ENCODE results near the gene VWA5B1. TPM values are rescaled to one million over a fixed set of nuclear protein-coding genes. Genes with fewer than 3 reads are reported as not detected.
"Not testable (repeated sequence)": the region's sequence is repeated elsewhere in the genome, so short reads cannot be mapped to it uniquely, and the experiment has no call there.

The VWA5B1 gene
- polyA plus RNA-seq, 1 donor (not counting 4 experiments of a cell fraction or from before 2014, with no cell fraction given) = not detected

GRCh38 chr1:20271498-20272400 is 18.9 kb upstream of the VWA5B1 start:
- no peak for TF ChIP-seq EZH2 (IDR thresholded peaks at IDR 0.05; ENCODE audit: low read length)
- TF ChIP-seq CTCF (optimal IDR thresholded peaks at IDR 0.05 in 1 of 3, IDR thresholded peaks at IDR 0.05 in 1 of 3, conservative IDR thresholded peaks at IDR 0.05 in 1 of 3; ENCODE audit: extremely low read depth in 1 of 3, insufficient read depth in 2 of 3, low read length in 3 of 3) = peak; percentile 18 to 38 (median 26)
- Histone ChIP-seq H3K4me1 (ENCODE audit: control insufficient read depth, extremely low read depth, insufficient read depth, low read length) (no peaks in the 10 kb centered on the region), H3K36me3 (ENCODE audit: control insufficient read depth in 2 of 2, extremely low read depth in 1 of 2, insufficient read depth in 2 of 2, low read length in 2 of 2) (no peaks in the 10 kb centered on the region), H3K9me3 (ENCODE audit: control insufficient read depth, low read depth, low read length) (no peaks in the 10 kb centered on the region), H3K27me3 (ENCODE audit: control insufficient read depth, extremely low read depth, insufficient read depth, low read length) (peaks cover 3% of the 10 kb centered on the region), H3K4me2 (ENCODE audit: control insufficient read depth, extremely low read depth, insufficient read depth, low read depth, low read length) (no peak overlapping the region), H3K27ac (ENCODE audit: control insufficient read depth, insufficient read depth, low read length) (no peak overlapping the region), H3K4me3 (ENCODE audit: control insufficient read depth in 2 of 3, extremely low read depth in 1 of 3, insufficient read depth in 2 of 3, low read depth in 1 of 3, low read length in 3 of 3) (no peak overlapping the region), H3K9me1 (ENCODE audit: control insufficient read depth, extremely low read depth, insufficient read depth, low read length) (no peaks in the 10 kb centered on the region), H4K20me1 (ENCODE audit: control insufficient read depth, extremely low read depth, insufficient read depth, low read length) (no peaks in the 10 kb centered on the region), H2AFZ (ENCODE audit: control insufficient read depth, low read length) (no peak overlapping the region), H3K9ac (ENCODE audit: control insufficient read depth, extremely low read depth, insufficient read depth, low read length) (no peak overlapping the region), H3K79me2 (ENCODE audit: control insufficient read depth, insufficient read depth, low read length) (no peaks in the 10 kb centered on the region)
- DNase-seq (ENCODE audit: low read depth, low spot score) (no peak), FAIRE-seq (no peak)
- dilution Hi-C loops (cut with MboI; ENCODE audit: extremely low pct_ligation_motif_present, low sequenced_read_pairs) = no loop called here

GRCh38 chr1:20273716-20274115 is 17.0 kb upstream of the VWA5B1 start:
- H3K27me3 ChIP-seq (ENCODE audit: control insufficient read depth, extremely low read depth, insufficient read depth, low read length); H3K4me3 ChIP-seq (ENCODE audit: control insufficient read depth in 2 of 3, extremely low read depth in 1 of 3, insufficient read depth in 2 of 3, low read depth in 1 of 3, low read length in 3 of 3); dilution Hi-C loops (cut with MboI; ENCODE audit: extremely low pct_ligation_motif_present, low sequenced_read_pairs); H3K4me2 ChIP-seq (ENCODE audit: control insufficient read depth, extremely low read depth, insufficient read depth, low read depth, low read length); H3K36me3 ChIP-seq (ENCODE audit: control insufficient read depth in 2 of 2, extremely low read depth in 1 of 2, insufficient read depth in 2 of 2, low read length in 2 of 2); H3K9ac ChIP-seq (ENCODE audit: control insufficient read depth, extremely low read depth, insufficient read depth, low read length); H2AFZ ChIP-seq (ENCODE audit: control insufficient read depth, low read length); DNase-seq (ENCODE audit: low read depth, low spot score); H4K20me1 ChIP-seq (ENCODE audit: control insufficient read depth, extremely low read depth, insufficient read depth, low read length); H3K9me3 ChIP-seq (ENCODE audit: control insufficient read depth, low read depth, low read length); FAIRE-seq; H3K9me1 ChIP-seq (ENCODE audit: control insufficient read depth, extremely low read depth, insufficient read depth, low read length); H3K27ac ChIP-seq (ENCODE audit: control insufficient read depth, insufficient read depth, low read length); H3K4me1 ChIP-seq (ENCODE audit: control insufficient read depth, extremely low read depth, insufficient read depth, low read length); H3K79me2 ChIP-seq (ENCODE audit: control insufficient read depth, insufficient read depth, low read length): not testable (repeated sequence)

Measured in keratinocyte (primary cell).